NCI-H1417 (cell line): ENCODE measurements around the gene TMEM273.

Experiments used
- DNase-seq, 3 experiments: peaks; one replicate each; lab custom pipeline; 2025; lab: John Stamatoyannopoulos, UW

TMEM273 gene

GRCh38 chr10:49187950-49188761 lies at the start of gene TMEM273:
Gene TMEM273 (minus strand): TSS chr10:49188391. CDS start chr10:49188336, 55 bp downstream.
- peak in 1 of 3 experiments; percentile 1 for DNase-seq

GRCh38 chr10:49237985-49238384 lies 49.8 kb upstream of the TMEM273 start:
- DNase-seq: no peak

- DNase-seq: no peak
Observed at GRCh38 chr10:49235392-49235791, 47.2 kb upstream of the TMEM273 start.

- no peak for DNase-seq
Observed at GRCh38 chr10:49231086-49231820, 43.1 kb upstream of the TMEM273 start.

- DNase-seq: peak in 2 of 3 experiments; percentile 26 to 37
Observed at GRCh38 chr10:49230004-49230403, 41.8 kb upstream of the TMEM273 start.

GRCh38 chr10:49228677-49229076 lies 40.5 kb upstream of the TMEM273 start:
- peak in 2 of 3 experiments; percentile 10 to 34 for DNase-seq

- no peak for DNase-seq
Observed at GRCh38 chr10:49227406-49227805, 39.2 kb upstream of the TMEM273 start.

GRCh38 chr10:49226594-49226993 lies 38.4 kb upstream of the TMEM273 start:
- DNase-seq: no peak

- DNase-seq: no peak
Observed at GRCh38 chr10:49225218-49225876, 37.2 kb upstream of the TMEM273 start.

GRCh38 chr10:49223205-49223604 lies 35.0 kb upstream of the TMEM273 start:
- DNase-seq: no peak

GRCh38 chr10:49222170-49222569 lies 34.0 kb upstream of the TMEM273 start:
- no peak for DNase-seq

GRCh38 chr10:49220679-49221078 lies 32.5 kb upstream of the TMEM273 start:
- no peak for DNase-seq

- DNase-seq: no peak
Observed at GRCh38 chr10:49220031-49220430, 31.8 kb upstream of the TMEM273 start.

- DNase-seq: no peak
Observed at GRCh38 chr10:49219248-49219647, 31.1 kb upstream of the TMEM273 start.

GRCh38 chr10:49218480-49218879 lies 30.3 kb upstream of the TMEM273 start:
- no peak for DNase-seq

- no peak for DNase-seq
Observed at GRCh38 chr10:49217645-49218044, 29.5 kb upstream of the TMEM273 start.

- DNase-seq: no peak
Observed at GRCh38 chr10:49213211-49213610, 25.0 kb upstream of the TMEM273 start.

- no peak for DNase-seq
Observed at GRCh38 chr10:49212783-49213182, 24.6 kb upstream of the TMEM273 start.

GRCh38 chr10:49212076-49212475 lies 23.9 kb upstream of the TMEM273 start:
- DNase-seq: no peak

GRCh38 chr10:49208996-49209395 lies 20.8 kb upstream of the TMEM273 start:
- DNase-seq: no peak

- peak; percentile 10 to 79 (median 71) for DNase-seq
Observed at GRCh38 chr10:49207936-49208487, 19.8 kb upstream of the TMEM273 start.

- no peak for DNase-seq
Observed at GRCh38 chr10:49207113-49207512, 18.9 kb upstream of the TMEM273 start.
